Measurements from ENCODE around the gene KRTAP16-1. TPM values are rescaled to one million over a fixed set of nuclear protein-coding genes. Genes with fewer than 3 reads are reported as not detected.

The KRTAP16-1 gene
- total and polyA plus RNA-seq, 2 of the 8 experiments (the other 6 are each of a cell fraction or from before 2014, with no cell fraction given), result not detected

DNA sequence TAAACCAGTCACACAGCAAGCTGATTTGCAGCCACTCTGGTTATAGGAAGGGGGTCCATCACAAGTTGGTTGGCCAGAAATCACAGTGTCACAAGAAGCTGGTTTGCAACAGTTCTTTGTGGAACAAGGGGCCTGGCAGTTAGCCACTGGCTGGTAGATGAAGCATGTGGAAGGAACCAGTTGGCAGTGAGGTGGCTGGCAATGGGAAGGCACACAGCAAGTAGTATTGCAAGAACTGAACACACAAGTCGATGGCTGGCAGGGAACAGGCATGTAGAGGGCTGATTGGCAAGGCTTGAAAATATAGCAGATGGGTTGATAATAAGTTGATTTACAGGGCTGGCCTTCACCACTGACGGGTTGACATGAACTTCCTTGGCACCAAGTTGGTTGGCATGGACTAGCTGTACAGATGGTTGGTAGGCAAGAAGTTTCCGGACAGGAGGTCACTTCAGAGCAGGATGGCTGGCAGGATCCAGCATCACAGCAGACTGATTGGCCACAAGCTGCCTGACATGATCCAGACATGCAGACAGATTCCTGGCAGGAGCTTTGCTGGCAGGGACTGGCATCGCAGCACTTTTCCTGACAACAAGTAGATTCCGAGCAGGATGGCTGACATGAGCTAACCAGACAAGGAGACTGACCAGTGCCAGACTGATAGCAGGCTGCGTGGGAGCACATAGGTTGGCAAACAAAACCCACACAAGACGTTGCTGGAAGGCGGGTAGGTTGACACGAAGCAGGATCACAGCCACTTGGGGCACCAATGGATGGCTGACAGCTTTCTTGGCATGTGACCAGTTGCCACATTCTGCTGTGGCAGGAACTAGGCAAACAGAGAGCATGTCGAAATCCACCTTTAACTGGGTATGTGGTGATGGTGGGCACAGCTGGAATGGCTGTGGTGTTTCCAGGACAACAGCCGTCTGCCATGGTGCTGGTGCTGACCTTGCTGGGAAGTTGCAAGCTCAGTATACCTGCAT is 6.9 kb downstream of the KRTAP16-1 start, which contains the start of gene KRTAP29-1:
KRTAP29-1 (minus strand) TSS at position 936 of the 986 bp plus-strand sequence; CDS start at position 936, 0 bp downstream.
- Histone ChIP-seq H3K79me2 (ENCODE audit: control insufficient read depth in 1 of 2, insufficient read depth in 2 of 2, low read length in 2 of 2) (no peaks in the 10 kb centered on the region), H3K9ac (replicated peaks in 1 of 4; ENCODE audit: extremely low read depth in 1 of 4, low read depth in 3 of 4, low read length in 3 of 4) (no peak within 1 kb of the TSS), H2AFZ (ENCODE audit: low read length) (no peak within 1 kb of the TSS), H2AK5ac (ENCODE audit: low read depth, low read length) (no peak within 1 kb of the TSS), H3K4me3 (ENCODE audit: extremely low read depth in 1 of 4, insufficient read depth in 2 of 4, low read depth in 3 of 4, low read length in 4 of 4) (no peak within 1 kb of the TSS), H2BK20ac (ENCODE audit: low read length) (no peak within 1 kb of the TSS), H3K27ac (ENCODE audit: low read depth, low read length) (no peak within 1 kb of the TSS), H3K56ac (replicated peaks; ENCODE audit: insufficient read length, low read depth, low read length) (no peak within 1 kb of the TSS), H3K9me3 (ENCODE audit: insufficient read depth in 2 of 2, low read depth in 1 of 2, low read length in 1 of 2) (no peaks in the 10 kb centered on the region; a peak in 1 of 4 replicates), H2BK120ac (replicated peaks; ENCODE audit: low read depth, low read length) (peak within 1 kb of the TSS; percentile 47), H3K23me2 (ENCODE audit: low read depth, low read length) (no peaks in the 10 kb centered on the region; the same call in 1 of the 2 replicates), H4K91ac (replicated peaks; ENCODE audit: insufficient read length, low read length) (no peak within 1 kb of the TSS), H4K5ac (ENCODE audit: insufficient read length, low read depth, low read length) (no peak within 1 kb of the TSS), H3K4ac (replicated peaks; ENCODE audit: insufficient read length, low read depth, low read length) (no peak within 1 kb of the TSS), H2BK15ac (ENCODE audit: low read length) (no peak within 1 kb of the TSS), H3K36me3 (ENCODE audit: control insufficient read depth in 2 of 4, insufficient read depth in 4 of 4, low read length in 3 of 4) (no peaks in the 10 kb centered on the region), H3K4me1 (replicated peaks in 1 of 4; ENCODE audit: control insufficient read depth in 3 of 4, insufficient read depth in 4 of 4, low read length in 3 of 4) (no peaks in the 10 kb centered on the region; a peak in 1 of 7 replicates), H3K23ac (ENCODE audit: insufficient read length) (no peak within 1 kb of the TSS), H3K27me3 (replicated peaks in 1 of 4; ENCODE audit: control insufficient read depth in 3 of 4, extremely low read depth in 1 of 4, insufficient read depth in 3 of 4, low read length in 3 of 4) (no peaks in the 10 kb centered on the region; a peak in 2 of 7 replicates), H3K79me1 (ENCODE audit: low read depth, low read length) (no peaks in the 10 kb centered on the region), H4K20me1 (replicated peaks in 1 of 2; ENCODE audit: control insufficient read depth in 1 of 2, insufficient read depth in 2 of 2, low read length in 2 of 2) (no peaks in the 10 kb centered on the region), H3K14ac (ENCODE audit: insufficient read length) (no peak within 1 kb of the TSS), H2BK5ac (ENCODE audit: low read depth, low read length) (no peak within 1 kb of the TSS), H3K4me2 (ENCODE audit: insufficient read depth in 1 of 2, low read depth in 2 of 2, low read length in 2 of 2) (no peak within 1 kb of the TSS), H4K8ac (ENCODE audit: extremely low read depth, insufficient read depth, low read length) (no peak within 1 kb of the TSS), H3K18ac (ENCODE audit: extremely low read depth, low read length) (no peak within 1 kb of the TSS), H2BK12ac (ENCODE audit: low read depth, low read length) (peak within 1 kb of the TSS; percentile 33; the same call in 1 of the 2 replicates)
- WGBS, 2 experiments (ENCODE audit: extremely low coverage in 1 of 2, insufficient coverage in 1 of 2, insufficient read length in 1 of 2, insufficient replicate concordance in 2 of 2, low coverage in 1 of 2, low lambda C conversion rate in 2 of 2, missing lambda C conversion rate in 1 of 2), result 88% methylated on average over 11 of the region's 11 CpGs; no CpG with 5 or more reads in 1 of the 2 experiments
- FAIRE-seq (no peak), DNase-seq (ENCODE audit: low read depth in 1 of 2, low spot score in 2 of 2) (no peak)
- TF ChIP-seq, protein P1, sequence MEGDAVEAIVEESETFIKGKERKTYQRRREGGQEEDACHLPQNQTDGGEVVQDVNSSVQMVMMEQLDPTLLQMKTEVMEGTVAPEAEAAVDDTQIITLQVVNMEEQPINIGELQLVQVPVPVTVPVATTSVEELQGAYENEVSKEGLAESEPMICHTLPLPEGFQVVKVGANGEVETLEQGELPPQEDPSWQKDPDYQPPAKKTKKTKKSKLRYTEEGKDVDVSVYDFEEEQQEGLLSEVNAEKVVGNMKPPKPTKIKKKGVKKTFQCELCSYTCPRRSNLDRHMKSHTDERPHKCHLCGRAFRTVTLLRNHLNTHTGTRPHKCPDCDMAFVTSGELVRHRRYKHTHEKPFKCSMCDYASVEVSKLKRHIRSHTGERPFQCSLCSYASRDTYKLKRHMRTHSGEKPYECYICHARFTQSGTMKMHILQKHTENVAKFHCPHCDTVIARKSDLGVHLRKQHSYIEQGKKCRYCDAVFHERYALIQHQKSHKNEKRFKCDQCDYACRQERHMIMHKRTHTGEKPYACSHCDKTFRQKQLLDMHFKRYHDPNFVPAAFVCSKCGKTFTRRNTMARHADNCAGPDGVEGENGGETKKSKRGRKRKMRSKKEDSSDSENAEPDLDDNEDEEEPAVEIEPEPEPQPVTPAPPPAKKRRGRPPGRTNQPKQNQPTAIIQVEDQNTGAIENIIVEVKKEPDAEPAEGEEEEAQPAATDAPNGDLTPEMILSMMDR (IDR thresholded peaks at IDR 0.05; ENCODE audit: control extremely low read depth in 1 of 3, insufficient read depth in 1 of 3, low read depth in 1 of 3, low read length in 3 of 3), result no peak
- no peak for TF ChIP-seq CBX8 (IDR thresholded peaks at IDR 0.05; ENCODE audit: borderline replicate concordance, low read depth, low read length)
- no peak for TF ChIP-seq BACH1 (IDR thresholded peaks at IDR 0.05; ENCODE audit: low read length)
- TF ChIP-seq, protein P2, sequence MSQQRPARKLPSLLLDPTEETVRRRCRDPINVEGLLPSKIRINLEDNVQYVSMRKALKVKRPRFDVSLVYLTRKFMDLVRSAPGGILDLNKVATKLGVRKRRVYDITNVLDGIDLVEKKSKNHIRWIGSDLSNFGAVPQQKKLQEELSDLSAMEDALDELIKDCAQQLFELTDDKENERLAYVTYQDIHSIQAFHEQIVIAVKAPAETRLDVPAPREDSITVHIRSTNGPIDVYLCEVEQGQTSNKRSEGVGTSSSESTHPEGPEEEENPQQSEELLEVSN (IDR thresholded peaks at IDR 0.05), result no peak
- TF ChIP-seq, protein P3, sequence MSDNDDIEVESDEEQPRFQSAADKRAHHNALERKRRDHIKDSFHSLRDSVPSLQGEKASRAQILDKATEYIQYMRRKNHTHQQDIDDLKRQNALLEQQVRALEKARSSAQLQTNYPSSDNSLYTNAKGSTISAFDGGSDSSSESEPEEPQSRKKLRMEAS (IDR thresholded peaks at IDR 0.05), result no peak
- no peak for TF ChIP-seq SUZ12 (IDR thresholded peaks at IDR 0.05; ENCODE audit: low read length)
- TF ChIP-seq CBX5 (IDR thresholded peaks at IDR 0.05; ENCODE audit: low read depth, low read length), result no peak
- ChIA-PET POLR2A (ENCODE audit: partially characterized antibody) (no interaction called here), CTCF (ENCODE audit: partially characterized antibody) (interaction anchor here (0.7 to 1.8 kb wide), 5 partner anchors 20 to 693 kb away, joined by 3 to 7 read pairs (median 3); no protein-coding TSS in a partner anchor)
